Adrenal gland (tissue), 12 donors: ENCODE measurements around the gene FIGLA. TPM values are rescaled to one million over a fixed set of nuclear protein-coding genes. Genes with fewer than 3 reads are reported as not detected.

Experiments used
- DNase-seq, 7 donors: peaks; one replicate each; pipeline ENCODE4 v3.0.0-alpha.2; 2019 to 2020
- H3K27ac ChIP-seq, 5 donors: fragments of 200-600 bp; sonication (generic) in 4 of 5; 1 replicate in 3 of 5; 2 replicates in 2 of 5; pipeline versions ENCODE4 v1.5.1 to v1.8.0; 2016 to 2020; ENCODE audit warnings: mild to moderate bottlenecking in 1 of 5
- H3K27me3 ChIP-seq: fragments of 200-600 bp; 2 replicates; pipeline ENCODE4 v1.8.0; 2021
- H3K36me3 ChIP-seq, 2 donors: fragments of 200-600 bp; replicated peaks in 1 of 2; 1 replicate in 1 of 2; 2 replicates in 1 of 2; pipeline versions ENCODE4 v1.5.1 to v1.8.0; 2018 to 2022
- H3K4me1 ChIP-seq, 2 donors: fragments of 200-600 bp; replicated peaks in 1 of 2; 1 replicate in 1 of 2; 2 replicates in 1 of 2; pipeline versions ENCODE4 v1.5.1 to v1.8.0; 2018 to 2021
- H3K4me3 ChIP-seq, 4 donors: fragments of 200-600 bp; sonication (generic) in 3 of 4; one replicate each; pipeline ENCODE4 v1.5.1; 2016 to 2018
- H3K9me3 ChIP-seq, 3 donors: fragments of 200-600 bp; sonication (generic) in 1 of 3; replicated peaks in 1 of 3; 1 replicate in 2 of 3; 2 replicates in 1 of 3; pipeline versions ENCODE4 v1.5.1 to v1.8.0; 2016 to 2021
- POLR2A ChIP-seq, 2 donors: fragments of 450-650 bp; IDR thresholded peaks; one replicate each; pipeline ENCODE4 v1.6.1; 2017; ENCODE audit warnings: antibody characterized with exemption in 2 of 2, mild to moderate bottlenecking in 2 of 2, moderate library complexity in 1 of 2
- WGBS, 4 donors: extraction: QIAGEN DNeasy Blood & Tissue Kit in 2 of 4; methylation state at CpG; one replicate each; pipeline versions ENCODE4 v1.1.5 to v1.1.7; 2013 to 2017; 5-methylcytosine and 5-hydroxymethylcytosine counted together
- intact Hi-C, 2 donors: fragments of 100-400 bp; cut with DNase I; formaldehyde crosslinking; loops; one replicate each; pipeline versions ENCODE4 v1.14.1 to v1.15.0; 2022 to 2023
- polyA plus RNA-seq, 3 donors: library from polyadenylated mRNA; stranded (reverse); fragments of 200-250 nt in 2 of 3; fragments of 350-450 nt in 1 of 3; fragmentation: Illumina TruSeq in 1 of 3; extraction: RNeasy Lipid Tissue Mini Kit (QIAGEN cat#74804) in 1 of 3; gene quantifications; one replicate each; pipeline ENCODE4 v1.2.3, GENCODE V29; 2013 to 2014
- total RNA-seq, 9 donors: library from RNA; depleted of rRNA in 4 of 9; stranded (reverse); fragments of >200 nt in 4 of 9; fragments of 120-200 nt in 1 of 9; fragmentation: NEBNext Ultra II Directional in 1 of 9; extraction: Animal tissue kit (Norgen Biotek cat#: 25700) in 1 of 9; gene quantifications; one replicate each; pipeline versions ENCODE4 v1.1.0 to v1.2.4, GENCODE V29; 2013 to 2023
- TF ChIP-seq, protein P1 (sequence below), 6 experiments: fragments of 450-650 bp in 4 of 6; fragments of 200-600 bp in 2 of 6; sonication (generic) in 1 of 6; IDR thresholded peaks; 1 replicate in 5 of 6; 2 replicates in 1 of 6; pipeline versions ENCODE4 v1.5.1 to v1.8.0; 2016 to 2021; ENCODE audit warnings: antibody characterized with exemption in 6 of 6, mild to moderate bottlenecking in 2 of 6, moderate library complexity in 1 of 6
- donor health status: healthy with polysubstance abuse.
- donor health status: Bipolar disorder and iron deficiency.
- donor health status: DM: yes; HTN: yes; CAD: no.
- donor health status: DM: no; HTN: no; CAD: no.
- donor health status: DM: no; HTN: no; CAD: no.
- donor health status: DM: yes; HTN: yes; CAD: no.

The FIGLA gene
- total and polyA plus RNA-seq, 12 donors, result not detected

DNA sequence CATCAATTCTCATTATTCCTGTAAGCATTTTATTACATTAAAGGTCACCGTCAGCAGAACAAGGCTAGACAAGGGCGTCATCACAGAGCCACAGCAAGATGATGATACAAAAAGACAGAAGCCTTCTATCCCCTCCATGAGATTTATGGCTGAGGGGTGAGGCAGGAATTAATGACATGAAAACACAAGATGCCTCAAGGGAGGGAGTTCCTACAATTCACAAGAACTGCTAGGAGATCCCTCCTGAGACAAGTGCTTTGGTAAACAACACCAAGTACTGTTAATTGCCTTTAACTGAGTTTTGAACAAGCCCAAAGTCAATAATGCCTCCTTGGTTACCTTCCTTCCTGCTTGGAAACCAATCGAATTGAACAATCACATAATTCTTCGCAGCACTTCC is 36.5 kb downstream of the FIGLA start:
- no peaks in the 10 kb centered on the region for H3K4me1 ChIP-seq
- no peak overlapping the region for H3K4me3 ChIP-seq
- no peaks in the 10 kb centered on the region for H3K36me3 ChIP-seq
- intact Hi-C loops, result no loop called here
- no peak for DNase-seq
- TF ChIP-seq POLR2A (IDR thresholded peaks at IDR 0.05), result no peak
- TF ChIP-seq, protein P1, sequence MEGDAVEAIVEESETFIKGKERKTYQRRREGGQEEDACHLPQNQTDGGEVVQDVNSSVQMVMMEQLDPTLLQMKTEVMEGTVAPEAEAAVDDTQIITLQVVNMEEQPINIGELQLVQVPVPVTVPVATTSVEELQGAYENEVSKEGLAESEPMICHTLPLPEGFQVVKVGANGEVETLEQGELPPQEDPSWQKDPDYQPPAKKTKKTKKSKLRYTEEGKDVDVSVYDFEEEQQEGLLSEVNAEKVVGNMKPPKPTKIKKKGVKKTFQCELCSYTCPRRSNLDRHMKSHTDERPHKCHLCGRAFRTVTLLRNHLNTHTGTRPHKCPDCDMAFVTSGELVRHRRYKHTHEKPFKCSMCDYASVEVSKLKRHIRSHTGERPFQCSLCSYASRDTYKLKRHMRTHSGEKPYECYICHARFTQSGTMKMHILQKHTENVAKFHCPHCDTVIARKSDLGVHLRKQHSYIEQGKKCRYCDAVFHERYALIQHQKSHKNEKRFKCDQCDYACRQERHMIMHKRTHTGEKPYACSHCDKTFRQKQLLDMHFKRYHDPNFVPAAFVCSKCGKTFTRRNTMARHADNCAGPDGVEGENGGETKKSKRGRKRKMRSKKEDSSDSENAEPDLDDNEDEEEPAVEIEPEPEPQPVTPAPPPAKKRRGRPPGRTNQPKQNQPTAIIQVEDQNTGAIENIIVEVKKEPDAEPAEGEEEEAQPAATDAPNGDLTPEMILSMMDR (IDR thresholded peaks at IDR 0.05), result no peak
- no peak overlapping the region for H3K27ac ChIP-seq
- 56 to 80% (median 64%) methylated on average over 4 of the region's 4 CpGs for WGBS, 4 donors
- H3K9me3 ChIP-seq, result no peaks in the 10 kb centered on the region
- peaks cover 10% of the 10 kb centered on the region for H3K27me3 ChIP-seq

DNA sequence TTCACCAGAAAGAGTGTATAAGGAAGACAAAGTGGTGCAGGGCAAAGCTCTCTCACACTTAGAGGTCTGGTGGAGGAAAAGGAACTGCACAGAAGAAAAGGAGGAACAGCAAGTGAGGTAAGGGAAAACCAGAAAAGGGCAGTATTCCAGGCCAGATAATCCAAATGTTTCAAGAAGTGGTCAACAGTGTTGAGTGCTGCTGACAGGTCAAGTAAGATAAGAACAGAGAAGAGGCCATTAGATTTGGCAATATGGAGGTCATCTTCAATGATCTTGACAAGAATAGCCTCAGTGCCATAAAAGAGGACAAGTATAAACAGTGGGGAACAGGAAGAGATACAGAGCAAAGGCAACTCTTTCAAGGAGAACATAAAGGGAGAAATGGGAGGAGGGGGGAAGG is 37.4 kb downstream of the FIGLA start:
- DNase-seq, result no peak
- H3K27ac ChIP-seq, result no peak overlapping the region
- intact Hi-C loops, result no loop called here
- no peak overlapping the region for H3K4me3 ChIP-seq
- no peaks in the 10 kb centered on the region for H3K4me1 ChIP-seq
- TF ChIP-seq, protein P1 (IDR thresholded peaks at IDR 0.05), result no peak
- no peak for TF ChIP-seq POLR2A (IDR thresholded peaks at IDR 0.05)
- H3K36me3 ChIP-seq, result no peaks in the 10 kb centered on the region
- H3K27me3 ChIP-seq, result peaks cover 10% of the 10 kb centered on the region
- no peaks in the 10 kb centered on the region for H3K9me3 ChIP-seq

DNA sequence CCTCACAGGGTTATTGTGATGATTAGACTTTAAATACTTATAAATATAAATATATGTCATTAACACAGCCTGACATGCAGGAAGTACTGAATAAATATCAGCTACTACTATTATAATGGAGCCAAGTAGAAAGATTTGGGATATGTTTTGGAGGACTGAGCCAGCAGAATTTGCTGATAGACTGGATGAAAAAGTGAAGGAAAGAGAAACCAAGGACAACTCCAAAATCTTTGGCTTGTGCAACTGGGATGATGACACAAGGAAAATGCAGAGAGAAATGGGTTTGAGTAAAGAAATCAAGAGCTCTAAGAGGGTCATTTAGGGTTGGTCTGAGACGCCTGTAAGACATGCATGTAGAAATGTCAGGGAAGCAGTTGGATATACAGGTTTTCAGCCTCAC is 38.0 kb downstream of the FIGLA start:
- Histone ChIP-seq H3K9me3 (no peaks in the 10 kb centered on the region), H3K4me3 (no peak overlapping the region), H3K4me1 (no peaks in the 10 kb centered on the region), H3K27ac (no peak overlapping the region), H3K27me3 (peaks cover 10% of the 10 kb centered on the region), H3K36me3 (no peaks in the 10 kb centered on the region)
- TF ChIP-seq POLR2A (IDR thresholded peaks at IDR 0.05), result no peak
- TF ChIP-seq, protein P1 (IDR thresholded peaks at IDR 0.05), result no peak
- DNase-seq, result no peak
- intact Hi-C loops, result no loop called here
- WGBS, 4 donors, result 50 to 81% (median 59%) methylated on average over 1 of the region's 1 CpG

GRCh38 chr2:70751881-70752280 is 38.6 kb downstream of the FIGLA start:
- WGBS, 4 donors, result 40 to 73% (median 66%) methylated on average over 4 of the region's 4 CpGs
- intact Hi-C loops, result no loop called here

More at GRCh38 chr2:70751881-70752280, 38.6 kb downstream of the FIGLA start:
- DNase-seq, result no peak
- Histone ChIP-seq H3K27me3 (peaks cover 10% of the 10 kb centered on the region), H3K4me3 (no peak overlapping the region), H3K36me3 (no peaks in the 10 kb centered on the region), H3K27ac (no peak overlapping the region), H3K9me3 (no peaks in the 10 kb centered on the region), H3K4me1 (no peaks in the 10 kb centered on the region)
- no peak for TF ChIP-seq POLR2A (IDR thresholded peaks at IDR 0.05)
- TF ChIP-seq, protein P1 (IDR thresholded peaks at IDR 0.05), result no peak
